ENCODE data around the gene ABCB11.

- TF ChIP-seq, protein P1, sequence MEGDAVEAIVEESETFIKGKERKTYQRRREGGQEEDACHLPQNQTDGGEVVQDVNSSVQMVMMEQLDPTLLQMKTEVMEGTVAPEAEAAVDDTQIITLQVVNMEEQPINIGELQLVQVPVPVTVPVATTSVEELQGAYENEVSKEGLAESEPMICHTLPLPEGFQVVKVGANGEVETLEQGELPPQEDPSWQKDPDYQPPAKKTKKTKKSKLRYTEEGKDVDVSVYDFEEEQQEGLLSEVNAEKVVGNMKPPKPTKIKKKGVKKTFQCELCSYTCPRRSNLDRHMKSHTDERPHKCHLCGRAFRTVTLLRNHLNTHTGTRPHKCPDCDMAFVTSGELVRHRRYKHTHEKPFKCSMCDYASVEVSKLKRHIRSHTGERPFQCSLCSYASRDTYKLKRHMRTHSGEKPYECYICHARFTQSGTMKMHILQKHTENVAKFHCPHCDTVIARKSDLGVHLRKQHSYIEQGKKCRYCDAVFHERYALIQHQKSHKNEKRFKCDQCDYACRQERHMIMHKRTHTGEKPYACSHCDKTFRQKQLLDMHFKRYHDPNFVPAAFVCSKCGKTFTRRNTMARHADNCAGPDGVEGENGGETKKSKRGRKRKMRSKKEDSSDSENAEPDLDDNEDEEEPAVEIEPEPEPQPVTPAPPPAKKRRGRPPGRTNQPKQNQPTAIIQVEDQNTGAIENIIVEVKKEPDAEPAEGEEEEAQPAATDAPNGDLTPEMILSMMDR (conservative IDR thresholded peaks at IDR 0.05) = no peak
- TF ChIP-seq EZH2 (IDR thresholded peaks at IDR 0.05; ENCODE audit: low read depth) = no peak
These were observed 34.0 kb downstream of the ABCB11 start for GRCh38 chr2:168997118-168997521.
